OCI-LY1 (cell line): ENCODE measurements around the gene RPL19.
A peak's percentile ranks its signal among the peaks of the same experiment; 100 is the strongest.

Experiments
- H2AFZ ChIP-seq: fragments of 200-600 bp; sonication (generic), shearing (Covaris generic); 2 replicates; pipeline ENCODE4 v1.6.0; 2014; ENCODE audit warnings: antibody characterized with exemption, mild to moderate bottlenecking, low read length
- H3F3A ChIP-seq: fragments of 200-600 bp; sonication (generic), shearing (Covaris generic); 2 replicates; pipeline ENCODE4 v1.6.0; 2014; ENCODE audit warnings: mild to moderate bottlenecking, antibody characterized with exemption, low read length, moderate library complexity; ENCODE audit not compliant: insufficient read depth
- H3K27ac ChIP-seq: fragments of 200-600 bp; sonication (generic); 2 replicates; pipeline ENCODE4 v1.5.1; 2014; ENCODE audit warnings: low read length, mixed run types, mild to moderate bottlenecking, low read depth; ENCODE audit not compliant: poor library complexity, severe bottlenecking
- H3K27me3 ChIP-seq: fragments of 200-600 bp; sonication (generic); 2 replicates; pipeline ENCODE4 v1.6.0; 2014; ENCODE audit warnings: antibody characterized with exemption, mild to moderate bottlenecking, low read length, moderate library complexity; ENCODE audit not compliant: insufficient read depth
- H3K36me3 ChIP-seq: fragments of 200-600 bp; sonication (generic); 2 replicates; pipeline ENCODE4 v1.6.1; 2014; ENCODE audit warnings: mild to moderate bottlenecking, antibody characterized with exemption, low read length, moderate library complexity, mixed read lengths; ENCODE audit not compliant: insufficient read depth
- H3K4me1 ChIP-seq: fragments of 200-600 bp; sonication (generic); 2 replicates; pipeline ENCODE4 v1.5.1; 2014; ENCODE audit warnings: mild to moderate bottlenecking, low read length, moderate library complexity; ENCODE audit not compliant: insufficient read depth, severe bottlenecking
- H3K4me2 ChIP-seq: fragments of 200-600 bp; sonication (generic), shearing (Covaris generic); 2 replicates; pipeline ENCODE4 v1.6.1; 2014; ENCODE audit warnings: low read length
- H3K4me3 ChIP-seq: fragments of 200-600 bp; sonication (generic); 2 replicates; pipeline ENCODE4 v1.5.1; 2014; ENCODE audit warnings: low read length, low read depth, mild to moderate bottlenecking, mixed read lengths; ENCODE audit not compliant: poor library complexity, severe bottlenecking
- H3K79me2 ChIP-seq: fragments of 200-600 bp; shearing (Covaris generic); 2 replicates; pipeline ENCODE4 v1.6.1; 2016; ENCODE audit warnings: mixed run types, low read length, mixed read lengths; ENCODE audit not compliant: insufficient read depth
- H3K9ac ChIP-seq: fragments of 200-600 bp; sonication (generic), shearing (Covaris generic); 2 replicates; pipeline ENCODE4 v1.6.1; 2014; ENCODE audit warnings: mild to moderate bottlenecking, low read length, mixed read lengths
- H3K9me2 ChIP-seq: fragments of 200-600 bp; sonication (generic), shearing (Covaris generic); 2 replicates; pipeline ENCODE4 v1.6.1; 2014; ENCODE audit warnings: low read depth, mild to moderate bottlenecking, low read length, mixed read lengths
- H3K9me3 ChIP-seq: fragments of 200-600 bp; shearing (Covaris generic); 2 replicates; pipeline ENCODE4 v1.6.1; 2014; ENCODE audit warnings: low read length, mixed read lengths
- H4K20me1 ChIP-seq: fragments of 200-600 bp; sonication (generic), shearing (Covaris generic); 2 replicates; pipeline ENCODE4 v1.6.0; 2016; ENCODE audit warnings: mild to moderate bottlenecking, low read length; ENCODE audit not compliant: insufficient read depth
- EZH2 ChIP-seq: fragments of 200-600 bp; sonication (generic), shearing (Covaris generic); IDR thresholded peaks from 2 replicates; pipeline ENCODE4 v1.8.0; 2017; ENCODE audit warnings: borderline replicate concordance, mixed run types, mild to moderate bottlenecking, antibody characterized with exemption, low read length, moderate library complexity, mixed read lengths
- TF ChIP-seq, protein P1 (sequence below): fragments of 200-600 bp; sonication (generic), shearing (Covaris generic); IDR thresholded peaks from 2 replicates; pipeline ENCODE4 v1.5.1; 2017; ENCODE audit warnings: mild to moderate bottlenecking, antibody characterized with exemption, low read length, moderate library complexity, mixed read lengths

Gene RPL19

DNA sequence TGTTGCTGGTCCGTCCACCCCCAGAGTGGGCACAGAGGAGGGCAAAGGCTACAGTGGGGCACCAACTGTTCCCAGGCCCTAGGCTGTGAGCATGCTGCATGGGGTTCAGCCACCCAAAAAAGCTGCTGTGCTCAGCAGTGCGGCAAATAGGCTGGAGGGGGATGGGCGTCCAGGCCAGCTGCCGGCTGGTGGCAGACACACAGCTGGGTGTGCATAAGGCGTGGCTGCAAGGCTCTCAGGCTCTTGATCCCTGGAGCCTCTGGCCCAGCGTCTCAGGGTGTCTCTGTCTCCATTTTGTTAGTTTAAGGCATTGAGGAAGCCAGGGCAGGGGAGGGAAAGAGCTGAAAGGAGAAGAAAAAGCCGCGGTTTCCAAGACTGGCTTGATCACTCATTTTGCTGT lies 8.8 kb downstream of the RPL19 start:
- H3K4me2 ChIP-seq = peak overlapping the region; percentile 53
- peak overlapping the region; percentile 71 for H3K27ac ChIP-seq
- H3K9ac ChIP-seq = peak overlapping the region; percentile 35; the same call in 1 of the 2 replicates

DNA sequence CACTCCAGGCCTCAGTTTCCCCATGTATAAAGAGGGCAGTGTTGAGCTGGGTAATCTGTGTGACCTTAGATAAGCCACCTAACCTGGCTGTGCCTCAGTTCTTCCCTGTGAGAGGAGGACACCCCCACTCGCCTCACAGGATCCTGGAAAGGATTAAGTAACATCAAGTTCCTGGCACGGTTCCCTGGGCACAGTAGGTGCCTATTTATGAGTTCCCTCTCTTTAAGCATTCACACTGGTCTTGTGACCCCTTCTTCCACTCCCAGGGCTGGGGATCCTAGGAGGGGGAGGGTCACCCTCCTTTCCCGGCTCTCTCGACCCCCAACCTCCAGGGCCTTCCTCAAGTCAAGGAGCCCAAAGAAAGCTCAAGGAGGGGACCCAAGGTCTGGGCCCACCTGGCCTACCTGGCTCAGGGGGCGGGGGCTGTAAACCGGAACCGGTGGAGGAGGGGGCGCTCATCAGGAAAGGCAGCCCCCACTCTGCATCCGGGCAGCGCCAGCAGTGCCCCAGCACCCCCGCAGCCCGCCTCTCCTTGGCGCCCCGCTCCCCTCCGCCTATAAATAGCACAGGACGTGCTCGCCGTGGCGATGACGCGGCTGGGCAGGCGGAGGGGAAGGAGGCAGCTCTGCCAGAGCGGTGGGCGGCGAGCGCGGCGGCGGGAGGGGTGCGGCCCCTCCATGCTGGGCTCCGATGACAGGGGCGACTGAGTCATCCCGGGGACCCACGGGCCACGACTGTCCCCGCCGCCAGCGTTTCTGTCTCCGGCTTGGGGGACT lies 9.4 kb downstream of the RPL19 start:
- H3K4me2 ChIP-seq = peak overlapping the region; percentile 53
- no peaks in the 10 kb centered on the region for H4K20me1 ChIP-seq
- no peaks in the 10 kb centered on the region for H3K79me2 ChIP-seq
- H3K4me1 ChIP-seq = peaks cover 33% of the 10 kb centered on the region
- H3K4me3 ChIP-seq = peak overlapping the region; percentile 32
- TF ChIP-seq, protein P1, sequence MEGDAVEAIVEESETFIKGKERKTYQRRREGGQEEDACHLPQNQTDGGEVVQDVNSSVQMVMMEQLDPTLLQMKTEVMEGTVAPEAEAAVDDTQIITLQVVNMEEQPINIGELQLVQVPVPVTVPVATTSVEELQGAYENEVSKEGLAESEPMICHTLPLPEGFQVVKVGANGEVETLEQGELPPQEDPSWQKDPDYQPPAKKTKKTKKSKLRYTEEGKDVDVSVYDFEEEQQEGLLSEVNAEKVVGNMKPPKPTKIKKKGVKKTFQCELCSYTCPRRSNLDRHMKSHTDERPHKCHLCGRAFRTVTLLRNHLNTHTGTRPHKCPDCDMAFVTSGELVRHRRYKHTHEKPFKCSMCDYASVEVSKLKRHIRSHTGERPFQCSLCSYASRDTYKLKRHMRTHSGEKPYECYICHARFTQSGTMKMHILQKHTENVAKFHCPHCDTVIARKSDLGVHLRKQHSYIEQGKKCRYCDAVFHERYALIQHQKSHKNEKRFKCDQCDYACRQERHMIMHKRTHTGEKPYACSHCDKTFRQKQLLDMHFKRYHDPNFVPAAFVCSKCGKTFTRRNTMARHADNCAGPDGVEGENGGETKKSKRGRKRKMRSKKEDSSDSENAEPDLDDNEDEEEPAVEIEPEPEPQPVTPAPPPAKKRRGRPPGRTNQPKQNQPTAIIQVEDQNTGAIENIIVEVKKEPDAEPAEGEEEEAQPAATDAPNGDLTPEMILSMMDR = no peak; the same call in 1 of the 2 replicates
- TF ChIP-seq EZH2 = no peak
- no peaks in the 10 kb centered on the region for H3K9me3 ChIP-seq
- no peak overlapping the region; the same call in 1 of the 2 replicates for H3K9ac ChIP-seq
- no peaks in the 10 kb centered on the region for H3K9me2 ChIP-seq
- peaks cover 8% of the 10 kb centered on the region for H3K36me3 ChIP-seq
- peaks cover 8% of the 10 kb centered on the region; the same call in 1 of the 2 replicates for H3F3A ChIP-seq
- H2AFZ ChIP-seq = no peak overlapping the region
- peak overlapping the region; percentile 71 for H3K27ac ChIP-seq
- H3K27me3 ChIP-seq = peaks cover 12% of the 10 kb centered on the region

More for the DNA sequence above, 8.8 kb downstream of the RPL19 start:
- Histone ChIP-seq H3K27me3 (peaks cover 12% of the 10 kb centered on the region), H4K20me1 (no peaks in the 10 kb centered on the region), H3K36me3 (peaks cover 14% of the 10 kb centered on the region), H3K79me2 (no peaks in the 10 kb centered on the region), H3K9me3 (no peaks in the 10 kb centered on the region), H3K9me2 (no peaks in the 10 kb centered on the region), H3F3A (peaks cover 12% of the 10 kb centered on the region), H3K4me3 (no peak overlapping the region), H3K4me1 (peaks cover 33% of the 10 kb centered on the region), H2AFZ (no peak overlapping the region)
- TF ChIP-seq EZH2 = no peak
- TF ChIP-seq, protein P1 = no peak; the same call in 1 of the 2 replicates

- no peaks in the 10 kb centered on the region for H3K79me2 ChIP-seq
- H2AFZ ChIP-seq = no peak overlapping the region
- TF ChIP-seq, protein P1 = no peak
- no peak for TF ChIP-seq EZH2
- no peaks in the 10 kb centered on the region for H3K9me2 ChIP-seq
- H3K27ac ChIP-seq = no peak overlapping the region
- peak overlapping the region; percentile 32 for H3K4me3 ChIP-seq
- H3K27me3 ChIP-seq = peaks cover 12% of the 10 kb centered on the region
- no peak overlapping the region; the same call in 1 of the 2 replicates for H3K9ac ChIP-seq
- H3K9me3 ChIP-seq = no peaks in the 10 kb centered on the region
- H3K4me2 ChIP-seq = peak overlapping the region; percentile 53
- peaks cover 2% of the 10 kb centered on the region; the same call in 1 of the 2 replicates for H3K36me3 ChIP-seq
- H4K20me1 ChIP-seq = no peaks in the 10 kb centered on the region
- peaks cover 8% of the 10 kb centered on the region; the same call in 1 of the 2 replicates for H3F3A ChIP-seq
- peaks cover 33% of the 10 kb centered on the region for H3K4me1 ChIP-seq
These were observed 10.0 kb downstream of the RPL19 start for GRCh38 chr17:39210093-39210434.
